AG04450 (cell line): Measurements from ENCODE around the gene TMEM140. TPM values are rescaled to one million over a fixed set of nuclear protein-coding genes. Genes with fewer than 3 reads are reported as not detected.

Source experiments
- CTCF ChIA-PET: fragments of 300-600, 350-600 bp; formaldehyde crosslinking; extraction: SDS; loops from one replicate; lab custom pipeline; 2022; ENCODE audit warnings: antibody characterized with exemption, inconsistent platforms; lab: Charles Lee
- POLR2A ChIA-PET: fragments of 350-600 bp; formaldehyde crosslinking; extraction: SDS; loops from one replicate; lab custom pipeline; 2021; ENCODE audit warnings: antibody characterized with exemption, inconsistent platforms; lab: Yijun Ruan, JAX
- DNase-seq: peaks from one replicate; pipeline ENCODE4 v3.0.0-alpha.2; 2011; ENCODE audit warnings: low read depth, low spot score
- H3K27ac ChIP-seq: one replicate; pipeline ENCODE4 v1.5.1; 2012; ENCODE audit warnings: low read depth, low read length, control low read depth
- H3K27me3 ChIP-seq: one replicate; pipeline ENCODE4 v1.6.0; 2012; ENCODE audit warnings: low read length; ENCODE audit not compliant: control insufficient read depth, insufficient read depth
- H3K4me3 ChIP-seq: 2 replicates; pipeline ENCODE4 v1.5.1; 2011; ENCODE audit warnings: mild to moderate bottlenecking, low read depth, low read length, control low read depth
- H3K9me3 ChIP-seq: 2 replicates; pipeline ENCODE4 v1.5.1; 2012; ENCODE audit warnings: low read length; ENCODE audit not compliant: control insufficient read depth, insufficient read depth
- polyA plus RNA-seq: library from polyadenylated mRNA; depleted of rRNA; stranded (reverse); fragments of >200 nt; gene quantifications from 2 replicates; pipeline ENCODE4 v1.2.3, GENCODE V29; 2011
- TF ChIP-seq, protein P1 (sequence below): IDR thresholded peaks from 2 replicates; pipeline ENCODE4 v1.5.1; 2011; ENCODE audit warnings: low read depth, low read length, control low read depth, inconsistent platforms

Gene TMEM140
- polyA plus RNA-seq, 1 experiment, result 1.0 TPM

DNA sequence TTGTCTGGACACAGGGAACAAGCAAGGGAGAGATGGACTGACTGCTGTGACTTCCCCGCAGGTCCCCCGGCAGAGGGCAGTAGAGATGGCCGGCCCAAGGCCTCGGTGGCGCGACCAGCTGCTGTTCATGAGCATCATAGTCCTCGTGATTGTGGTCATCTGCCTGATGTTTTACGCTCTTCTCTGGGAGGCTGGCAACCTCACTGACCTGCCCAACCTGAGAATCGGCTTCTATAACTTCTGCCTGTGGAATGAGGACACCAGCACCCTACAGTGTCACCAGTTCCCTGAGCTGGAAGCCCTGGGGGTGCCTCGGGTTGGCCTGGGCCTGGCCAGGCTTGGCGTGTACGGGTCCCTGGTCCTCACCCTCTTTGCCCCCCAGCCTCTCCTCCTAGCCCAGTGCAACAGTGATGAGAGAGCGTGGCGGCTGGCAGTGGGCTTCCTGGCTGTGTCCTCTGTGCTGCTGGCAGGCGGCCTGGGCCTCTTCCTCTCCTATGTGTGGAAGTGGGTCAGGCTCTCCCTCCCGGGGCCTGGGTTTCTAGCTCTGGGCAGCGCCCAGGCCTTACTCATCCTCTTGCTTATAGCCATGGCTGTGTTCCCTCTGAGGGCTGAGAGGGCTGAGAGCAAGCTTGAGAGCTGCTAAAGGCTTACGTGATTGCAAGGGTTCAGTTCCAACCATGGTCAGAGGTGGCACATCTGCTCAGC is 16.6 kb downstream of the TMEM140 start:
- TF ChIP-seq, protein P1, sequence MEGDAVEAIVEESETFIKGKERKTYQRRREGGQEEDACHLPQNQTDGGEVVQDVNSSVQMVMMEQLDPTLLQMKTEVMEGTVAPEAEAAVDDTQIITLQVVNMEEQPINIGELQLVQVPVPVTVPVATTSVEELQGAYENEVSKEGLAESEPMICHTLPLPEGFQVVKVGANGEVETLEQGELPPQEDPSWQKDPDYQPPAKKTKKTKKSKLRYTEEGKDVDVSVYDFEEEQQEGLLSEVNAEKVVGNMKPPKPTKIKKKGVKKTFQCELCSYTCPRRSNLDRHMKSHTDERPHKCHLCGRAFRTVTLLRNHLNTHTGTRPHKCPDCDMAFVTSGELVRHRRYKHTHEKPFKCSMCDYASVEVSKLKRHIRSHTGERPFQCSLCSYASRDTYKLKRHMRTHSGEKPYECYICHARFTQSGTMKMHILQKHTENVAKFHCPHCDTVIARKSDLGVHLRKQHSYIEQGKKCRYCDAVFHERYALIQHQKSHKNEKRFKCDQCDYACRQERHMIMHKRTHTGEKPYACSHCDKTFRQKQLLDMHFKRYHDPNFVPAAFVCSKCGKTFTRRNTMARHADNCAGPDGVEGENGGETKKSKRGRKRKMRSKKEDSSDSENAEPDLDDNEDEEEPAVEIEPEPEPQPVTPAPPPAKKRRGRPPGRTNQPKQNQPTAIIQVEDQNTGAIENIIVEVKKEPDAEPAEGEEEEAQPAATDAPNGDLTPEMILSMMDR, result no peak
- Histone ChIP-seq H3K27me3 (no peaks in the 10 kb centered on the region), H3K27ac (no peak overlapping the region), H3K4me3 (no peak overlapping the region), H3K9me3 (peaks cover 3% of the 10 kb centered on the region; the same call in 1 of the 2 replicates)
- no peak for DNase-seq
- ChIA-PET POLR2A (interaction anchor here (0.6 kb wide), 1 partner anchor 236 kb away, joined by 5 read pairs; no protein-coding TSS in a partner anchor), CTCF (interaction anchor here (0.9 kb wide), 1 partner anchor 110 kb away, joined by 3 read pairs; no protein-coding TSS in a partner anchor)

- DNase-seq, result no peak
- no peak overlapping the region for H3K4me3 ChIP-seq
- no peak overlapping the region for H3K27ac ChIP-seq
- TF ChIP-seq, protein P1, result no peak
- peaks cover 3% of the 10 kb centered on the region; the same call in 1 of the 2 replicates for H3K9me3 ChIP-seq
- POLR2A ChIA-PET, result no interaction called here
- CTCF ChIA-PET, result no interaction called here
- no peaks in the 10 kb centered on the region for H3K27me3 ChIP-seq
These were observed 18.0 kb downstream of the TMEM140 start for GRCh38 chr7:135165862-135166261.

DNA sequence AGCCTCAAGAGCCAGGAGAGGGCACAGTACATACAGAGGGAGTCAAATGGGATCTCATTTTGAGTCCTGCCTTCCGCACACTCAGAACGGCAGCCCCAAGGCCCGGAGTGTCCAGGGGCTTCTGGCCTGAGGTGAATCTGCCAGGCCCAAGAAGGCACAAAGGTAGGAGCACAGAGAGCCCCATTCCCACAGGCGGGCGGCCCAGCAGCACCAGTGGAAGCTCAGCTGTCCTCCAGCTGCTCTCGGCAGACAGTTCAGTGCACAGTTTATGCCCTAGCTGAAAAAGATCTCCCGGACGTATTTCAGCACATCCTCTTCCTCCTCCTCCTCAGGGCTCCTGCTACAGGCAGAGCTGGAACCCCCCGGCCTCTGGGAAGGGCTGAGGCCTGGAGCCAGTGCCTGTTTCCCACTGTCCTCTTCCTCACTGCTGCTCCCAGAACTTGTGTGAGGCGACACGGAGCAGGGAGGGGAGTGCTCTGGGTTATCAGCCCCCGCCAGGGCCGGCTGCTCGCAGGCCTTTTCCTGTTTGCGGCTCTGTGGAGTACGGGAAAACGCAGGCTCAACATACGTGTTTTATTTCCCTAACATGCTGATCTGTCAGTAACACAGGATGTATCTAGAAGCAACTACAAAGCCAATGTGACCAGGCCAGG is 18.6 kb downstream of the TMEM140 start:
- CTCF ChIA-PET, result interaction anchor here (0.7 kb wide), 1 partner anchor 480 kb away, joined by 3 read pairs; no protein-coding TSS in a partner anchor

DNA sequence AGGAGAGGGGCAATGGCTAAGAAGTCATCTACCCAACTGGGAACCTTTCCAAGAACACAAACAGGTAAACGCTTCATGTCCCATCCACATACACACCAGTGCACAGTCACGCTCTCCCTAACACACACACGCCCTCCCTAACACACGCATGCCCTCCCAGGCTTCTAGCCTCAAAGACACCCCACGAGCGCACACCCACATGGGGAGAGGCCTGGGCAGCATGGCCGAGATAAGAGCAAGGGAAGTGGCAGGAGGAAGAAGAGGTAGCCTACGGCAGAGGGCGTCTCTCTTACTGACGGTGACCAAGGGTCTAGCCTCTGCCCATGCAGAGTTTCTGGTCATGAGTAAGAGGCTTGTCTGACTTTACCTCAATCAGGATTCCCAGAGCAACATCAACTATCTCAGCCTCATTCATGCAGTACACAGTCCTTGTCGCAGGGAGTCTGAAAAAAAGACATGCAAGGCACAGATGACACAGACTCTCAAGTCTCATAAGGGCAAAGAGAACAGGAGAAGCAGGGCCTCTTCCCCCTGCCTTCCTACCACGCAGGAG is 19.6 kb downstream of the TMEM140 start:
- CTCF ChIA-PET, result no interaction called here
- TF ChIP-seq, protein P1, result no peak
- Histone ChIP-seq H3K27me3 (no peaks in the 10 kb centered on the region), H3K27ac (no peak overlapping the region), H3K9me3 (no peaks in the 10 kb centered on the region; the same call in 1 of the 2 replicates), H3K4me3 (no peak overlapping the region)
- DNase-seq, result no peak
- POLR2A ChIA-PET, result no interaction called here

More for the DNA sequence above, 18.6 kb downstream of the TMEM140 start:
- H3K9me3 ChIP-seq, result peaks cover 3% of the 10 kb centered on the region; the same call in 1 of the 2 replicates
- no peak overlapping the region for H3K4me3 ChIP-seq
- no peak for DNase-seq
- no peak overlapping the region for H3K27ac ChIP-seq
- no peaks in the 10 kb centered on the region for H3K27me3 ChIP-seq
- POLR2A ChIA-PET, result no interaction called here
- TF ChIP-seq, protein P1, result no peak
